SH-SY5Y (cell line): ENCODE results near the gene WNT3.

ENCODE experiments used
- GATA2 ChIP-seq: IDR thresholded peaks from 2 replicates; pipeline ENCODE4 v1.6.1; 2011; ENCODE audit warnings: mild to moderate bottlenecking, low read depth, low read length
- GATA3 ChIP-seq: IDR thresholded peaks from 2 replicates; pipeline ENCODE4 v1.6.1; 2011; ENCODE audit warnings: low read depth, mild to moderate bottlenecking, low read length, moderate library complexity

DNA sequence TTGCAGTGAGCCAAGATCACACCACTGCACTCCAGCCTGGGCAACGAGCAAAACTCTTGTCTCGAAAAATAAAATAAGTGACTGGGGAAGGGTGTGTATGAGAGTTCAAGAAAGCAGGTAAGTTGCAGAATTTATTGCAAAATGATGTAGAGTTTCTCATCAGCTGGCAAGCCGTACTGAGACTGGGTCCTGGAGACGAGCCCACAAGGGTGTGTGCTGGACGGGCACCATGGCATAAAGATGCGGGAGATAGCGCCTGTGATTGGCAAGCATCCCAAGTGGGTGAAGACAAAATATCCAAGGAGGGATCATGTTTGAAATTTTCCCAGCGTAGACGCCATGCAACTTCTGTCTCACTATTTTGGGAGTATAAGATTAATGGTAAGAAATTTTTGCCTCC is 59.4 kb downstream of the WNT3 start:
- TF ChIP-seq GATA3 (no peak), GATA2 (no peak)
